GM23248 (cell line): Measurements from ENCODE around the gene RFK. TPM values are rescaled to one million over a fixed set of nuclear protein-coding genes. Genes with fewer than 3 reads are reported as not detected.

Source experiments
- DNase-seq: peaks from one replicate; pipeline ENCODE4 v3.0.0-alpha.2; 2015
- H2AFZ ChIP-seq: fragments of 200-600 bp; sonication (generic); 2 replicates; pipeline ENCODE4 v1.6.1; 2016; ENCODE audit warnings: antibody characterized with exemption
- H3F3A ChIP-seq: fragments of 200-600 bp; sonication (generic); 2 replicates; pipeline ENCODE4 v1.6.1; 2016; ENCODE audit warnings: mild to moderate bottlenecking, antibody characterized with exemption, mixed run types; ENCODE audit not compliant: insufficient read depth
- H3K27ac ChIP-seq: fragments of 200-600 bp; sonication (generic); 2 replicates; pipeline ENCODE4 v1.5.1; 2016; ENCODE audit warnings: mild to moderate bottlenecking
- H3K27me3 ChIP-seq: fragments of 200-600 bp; sonication (generic); replicated peaks from 2 replicates; pipeline ENCODE4 v1.6.1; 2016; ENCODE audit warnings: mild to moderate bottlenecking; ENCODE audit not compliant: insufficient read depth
- H3K36me3 ChIP-seq: fragments of 200-600 bp; sonication (generic); 2 replicates; pipeline ENCODE4 v1.6.1; 2016; ENCODE audit warnings: low read depth, mild to moderate bottlenecking
- H3K4me1 ChIP-seq: fragments of 200-600 bp; sonication (generic); 2 replicates; pipeline ENCODE4 v1.6.1; 2016; ENCODE audit warnings: mild to moderate bottlenecking; ENCODE audit not compliant: insufficient read depth
- H3K4me2 ChIP-seq: fragments of 200-600 bp; sonication (generic); one replicate; pipeline ENCODE4 v1.6.1; 2016; ENCODE audit warnings: mild to moderate bottlenecking; ENCODE audit not compliant: unreplicated experiment
- H3K4me3 ChIP-seq: fragments of 200-600 bp; sonication (generic); 2 replicates; pipeline ENCODE4 v1.5.1; 2016; ENCODE audit warnings: mild to moderate bottlenecking
- H3K79me2 ChIP-seq: fragments of 200-600 bp; sonication (generic); 2 replicates; pipeline ENCODE4 v1.6.1; 2016; ENCODE audit warnings: mild to moderate bottlenecking; ENCODE audit not compliant: insufficient read depth
- H3K9ac ChIP-seq: fragments of 200-600 bp; sonication (generic); 2 replicates; pipeline ENCODE4 v1.6.1; 2016; ENCODE audit warnings: mild to moderate bottlenecking
- H3K9me2 ChIP-seq: fragments of 200-600 bp; sonication (generic); 2 replicates; pipeline ENCODE4 v1.6.1; 2016; ENCODE audit warnings: mixed run types, mild to moderate bottlenecking, moderate library complexity; ENCODE audit not compliant: insufficient read depth
- H3K9me3 ChIP-seq: fragments of 200-600 bp; sonication (generic); one replicate; pipeline ENCODE4 v1.6.1; 2017; ENCODE audit warnings: low read depth
- H4K20me1 ChIP-seq: fragments of 200-600 bp; sonication (generic); 2 replicates; pipeline ENCODE4 v1.6.0; 2016; ENCODE audit not compliant: insufficient read depth
- EZH2 ChIP-seq: fragments of 200-600 bp; sonication (generic); IDR thresholded peaks from 2 replicates; pipeline ENCODE4 v1.6.1; 2018; ENCODE audit warnings: antibody characterized with exemption, mild to moderate bottlenecking; ENCODE audit not compliant: insufficient read depth, poor library complexity, severe bottlenecking
- EZH2phosphoT487 ChIP-seq: fragments of 200-600 bp; sonication (generic); IDR thresholded peaks from 2 replicates; pipeline ENCODE4 v1.6.1; 2018; ENCODE audit warnings: antibody characterized with exemption, moderate library complexity, mild to moderate bottlenecking, low read depth; ENCODE audit not compliant: insufficient read depth
- WGBS, 2 experiments: methylation state at CpG; one replicate each; pipeline ENCODE4 v1.1.6; 2015 to 2017; ENCODE audit warnings: low lambda C conversion rate in 2 of 2, low coverage in 1 of 2; ENCODE audit errors: missing lambda C conversion rate in 2 of 2; 5-methylcytosine and 5-hydroxymethylcytosine counted together
- in situ Hi-C: fragments of 300-500 bp; cut with MboI; formaldehyde crosslinking; loops from 2 replicates; pipeline ENCODE4 v1.15.0; 2020
- polyA plus RNA-seq: library from polyadenylated mRNA; unstranded; fragments of >200 nt; fragmentation: Nextera tagmentation; extraction: Ambion mirVana; gene quantifications from 2 replicates; pipeline ENCODE4 v1.2.1, GENCODE V29; 2016
- total RNA-seq: library from RNA; depleted of rRNA; stranded (reverse); fragments of >200 nt; shearing (Covaris generic); gene quantifications from 2 replicates; pipeline ENCODE4 v1.2.3, GENCODE V29; 2014

RFK gene
- total and polyA plus RNA-seq, 2 experiments from 2014 or later = 16.6 to 20.0 TPM

DNA sequence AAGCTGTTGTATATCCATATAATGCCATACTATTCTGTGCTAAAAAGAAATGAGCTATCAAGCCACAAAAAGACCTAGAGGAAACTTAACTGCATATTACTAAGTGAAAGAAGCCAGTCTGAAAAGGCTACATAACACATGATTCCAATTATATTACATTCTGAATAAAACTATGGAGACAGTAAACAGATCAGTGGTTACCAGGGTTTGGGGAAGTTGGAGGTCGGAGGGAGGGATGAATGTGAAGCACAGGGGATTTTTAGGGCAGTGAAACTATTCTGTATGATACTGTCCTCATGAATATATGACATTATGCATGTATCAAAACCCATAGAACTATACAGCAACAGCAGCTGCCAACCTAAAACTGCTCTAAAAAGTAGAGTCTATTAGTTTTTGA is 5.6 kb upstream of the RFK start:
- in situ Hi-C loops = no loop called here
- WGBS, 2 experiments = 10 to 21% methylated on average over 1 of the region's 1 CpG

GRCh38 chr9:76396597-76396996 is 2.4 kb upstream of the RFK start:
- Histone ChIP-seq H4K20me1 (no peaks in the 10 kb centered on the region), H2AFZ (no peak overlapping the region), H3K27ac (no peak overlapping the region), H3K36me3 (no peaks in the 10 kb centered on the region), H3K9me3 (no peaks in the 10 kb centered on the region), H3K4me2 (no peak overlapping the region), H3K9ac (no peak overlapping the region), H3F3A (peaks cover 8% of the 10 kb centered on the region), H3K79me2 (peaks cover 15% of the 10 kb centered on the region), H3K4me3 (no peak overlapping the region), H3K9me2 (no peaks in the 10 kb centered on the region), H3K4me1 (peaks cover 6% of the 10 kb centered on the region), H3K27me3 (no peaks in the 10 kb centered on the region)
- in situ Hi-C loops = no loop called here
- WGBS, 2 experiments = 96 to 97% methylated on average over 13 of the region's 13 CpGs
- TF ChIP-seq EZH2 = no peak
- no peak for TF ChIP-seq EZH2phosphoT487
- DNase-seq = no peak

More for the DNA sequence above, 5.6 kb upstream of the RFK start:
- no peak overlapping the region for H2AFZ ChIP-seq
- no peaks in the 10 kb centered on the region for H3K36me3 ChIP-seq
- H3K27ac ChIP-seq = no peak overlapping the region
- no peaks in the 10 kb centered on the region for H3K27me3 ChIP-seq
- no peaks in the 10 kb centered on the region for H4K20me1 ChIP-seq
- TF ChIP-seq EZH2 (no peak), EZH2phosphoT487 (no peak)
- no peak overlapping the region for H3K9ac ChIP-seq
- peaks cover 14% of the 10 kb centered on the region for H3K4me1 ChIP-seq
- H3K79me2 ChIP-seq = no peaks in the 10 kb centered on the region
- H3F3A ChIP-seq = peaks cover 8% of the 10 kb centered on the region
- H3K4me2 ChIP-seq = no peak overlapping the region
- H3K9me2 ChIP-seq = no peaks in the 10 kb centered on the region
- H3K4me3 ChIP-seq = no peak overlapping the region
- no peaks in the 10 kb centered on the region for H3K9me3 ChIP-seq
- DNase-seq = no peak

DNA sequence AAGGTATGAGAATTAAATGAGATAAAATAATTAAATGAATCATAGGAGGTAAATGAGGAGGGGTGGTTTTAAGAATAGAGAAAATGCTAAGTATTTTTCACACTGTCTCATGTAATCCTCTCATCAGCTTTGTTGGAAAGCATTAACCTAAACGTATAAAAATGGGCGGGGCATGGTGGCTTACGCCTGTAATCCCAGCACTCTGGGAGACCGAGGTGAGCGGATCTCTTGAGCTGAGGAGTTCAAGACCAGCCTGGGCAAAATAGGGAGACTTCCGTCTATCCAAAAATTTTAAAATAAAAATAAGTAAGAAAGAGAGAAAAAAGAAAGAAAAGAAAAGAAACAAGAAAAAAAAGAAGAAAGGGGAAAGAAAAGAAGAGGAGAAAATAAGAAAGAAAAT is 1.9 kb upstream of the RFK start:
- peaks cover 6% of the 10 kb centered on the region for H3K4me1 ChIP-seq
- 97 to 98% methylated on average over 6 of the region's 6 CpGs for WGBS, 2 experiments
- H3K36me3 ChIP-seq = no peaks in the 10 kb centered on the region
- no peak overlapping the region for H3K27ac ChIP-seq
- peaks cover 20% of the 10 kb centered on the region for H3K79me2 ChIP-seq
- no peak overlapping the region for H3K4me2 ChIP-seq
- no peak for TF ChIP-seq EZH2phosphoT487
- no peak for TF ChIP-seq EZH2
- H3K9me2 ChIP-seq = no peaks in the 10 kb centered on the region
- H2AFZ ChIP-seq = no peak overlapping the region
- H3K4me3 ChIP-seq = no peak overlapping the region
- in situ Hi-C loops = no loop called here
- H3K9me3 ChIP-seq = no peaks in the 10 kb centered on the region
- no peaks in the 10 kb centered on the region for H4K20me1 ChIP-seq
- H3K27me3 ChIP-seq = no peaks in the 10 kb centered on the region
- H3F3A ChIP-seq = peaks cover 8% of the 10 kb centered on the region
- no peak for DNase-seq
- H3K9ac ChIP-seq = no peak overlapping the region

- Histone ChIP-seq H3K36me3 (no peaks in the 10 kb centered on the region), H3K27ac (peak overlapping the region; percentile 93), H3K4me2 (peak overlapping the region; percentile 94), H3K4me1 (peaks cover 6% of the 10 kb centered on the region), H3K4me3 (peak overlapping the region; percentile 73), H3K9me3 (no peaks in the 10 kb centered on the region), H3K27me3 (no peaks in the 10 kb centered on the region), H3K9me2 (no peaks in the 10 kb centered on the region), H4K20me1 (no peaks in the 10 kb centered on the region), H2AFZ (peak overlapping the region; percentile 93), H3K9ac (peak overlapping the region; percentile 91), H3K79me2 (peaks cover 21% of the 10 kb centered on the region), H3F3A (peaks cover 8% of the 10 kb centered on the region)
- 97 to 98% methylated on average over 10 of the region's 10 CpGs for WGBS, 2 experiments
- in situ Hi-C loops = no loop called here
- TF ChIP-seq EZH2 (no peak), EZH2phosphoT487 (no peak)
- no peak for DNase-seq
Measured at GRCh38 chr9:76395381-76395780, 1.2 kb upstream of the RFK start.

DNA sequence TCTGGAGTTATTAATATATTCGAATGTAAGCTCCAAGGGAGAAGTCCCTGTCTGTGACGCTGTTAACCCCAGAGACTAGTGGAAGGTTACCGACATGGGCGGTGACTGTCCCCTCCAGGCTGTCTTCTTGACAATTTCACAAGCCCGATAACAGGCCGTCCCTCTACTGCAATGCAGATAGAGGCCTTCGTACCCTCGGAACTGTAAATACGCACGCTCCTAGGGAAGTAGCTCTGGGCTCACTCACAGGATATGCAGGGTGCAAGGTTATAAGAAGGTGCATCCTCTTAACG is 680 bp upstream of the RFK start:
- Histone ChIP-seq H3K27me3 (no peaks in the 10 kb centered on the region), H3K27ac (peak overlapping the region; percentile 93), H3K79me2 (peaks cover 21% of the 10 kb centered on the region), H3K4me3 (peak overlapping the region; percentile 73), H3K4me2 (peak overlapping the region; percentile 94), H2AFZ (peak overlapping the region; percentile 93), H3K9ac (peak overlapping the region; percentile 91), H3K4me1 (peaks cover 6% of the 10 kb centered on the region), H3K9me3 (no peaks in the 10 kb centered on the region), H3F3A (peaks cover 8% of the 10 kb centered on the region), H4K20me1 (no peaks in the 10 kb centered on the region), H3K36me3 (no peaks in the 10 kb centered on the region), H3K9me2 (no peaks in the 10 kb centered on the region)
- in situ Hi-C loops = no loop called here
- DNase-seq = no peak
- 2 to 3% methylated on average over 11 of the region's 11 CpGs for WGBS, 2 experiments
- no peak for TF ChIP-seq EZH2
- no peak for TF ChIP-seq EZH2phosphoT487
